Measurements from ENCODE around the gene CDK12.
A peak's percentile ranks its signal among the peaks of the same experiment; 100 is the strongest.
"Not testable (repeated sequence)": the region's sequence is repeated elsewhere in the genome, so short reads cannot be mapped to it uniquely, and the experiment has no call there.

CDK12 gene

GRCh38 chr17:39479631-39480030 is 18.3 kb downstream of the CDK12 start:
- not testable (repeated sequence) for ATAC-seq, H3K9me3 Mint-ChIP-seq, H3K4me1 Mint-ChIP-seq, H3K27me3 Mint-ChIP-seq, H3K4me3 Mint-ChIP-seq, DNase-seq, H3K27ac Mint-ChIP-seq
- H3K36me3 Mint-ChIP-seq (ENCODE audit: low read depth) = peaks cover 18% of the 10 kb centered on the region

DNA sequence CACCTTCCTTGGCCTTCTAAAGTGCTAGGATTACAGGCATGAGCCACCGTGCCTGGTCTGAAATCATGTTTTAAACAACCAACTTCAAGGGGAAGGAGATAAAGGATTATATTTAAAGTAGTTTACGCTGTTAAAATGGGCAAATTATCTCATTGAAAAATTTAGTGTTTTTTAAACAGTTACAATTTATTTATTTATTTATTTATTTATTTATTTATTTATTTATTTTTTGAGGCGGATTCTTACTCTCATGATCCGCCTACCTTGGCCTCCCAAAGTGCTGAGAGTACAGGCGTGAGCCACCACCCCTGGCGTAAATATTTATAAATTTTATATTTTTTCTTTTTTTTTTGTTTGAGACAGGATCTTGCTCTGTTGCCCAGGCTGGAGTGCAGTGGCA is 22.2 kb downstream of the CDK12 start:
- Mint-ChIP-seq H3K27ac (no peak overlapping the region), H3K9me3 (no peaks in the 10 kb centered on the region), H3K4me1 (peaks cover 14% of the 10 kb centered on the region), H3K27me3 (no peaks in the 10 kb centered on the region), H3K4me3 (no peak overlapping the region), H3K36me3 (ENCODE audit: low read depth) (peaks cover 24% of the 10 kb centered on the region)
- ATAC-seq (no peak), DNase-seq (no peak)

- DNase-seq (no peak), ATAC-seq (no peak)
- Mint-ChIP-seq H3K4me1 (peaks cover 14% of the 10 kb centered on the region), H3K27ac (no peak overlapping the region), H3K36me3 (ENCODE audit: low read depth) (peaks cover 24% of the 10 kb centered on the region), H3K4me3 (no peak overlapping the region), H3K27me3 (no peaks in the 10 kb centered on the region), H3K9me3 (no peaks in the 10 kb centered on the region)
Observed at GRCh38 chr17:39484178-39484577, 22.9 kb downstream of the CDK12 start.

DNA sequence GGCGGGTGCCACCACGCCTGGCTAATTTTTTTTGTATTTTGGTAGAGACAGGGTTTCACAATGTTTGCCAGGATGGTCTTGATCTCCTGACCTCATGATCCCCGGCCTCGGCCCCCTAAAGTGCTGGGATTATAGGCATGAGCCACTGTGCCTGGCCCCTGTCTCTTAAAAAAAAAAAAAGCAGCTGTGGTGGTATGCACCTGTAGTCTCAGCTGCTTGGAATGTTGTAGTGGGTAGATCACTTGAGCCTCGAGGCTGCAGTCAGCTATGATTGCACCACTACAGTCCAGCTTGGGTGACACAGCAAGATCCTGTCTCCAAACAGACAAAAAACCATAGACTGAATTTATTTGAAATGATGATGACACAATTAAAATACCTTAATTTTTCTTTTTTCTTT is 24.3 kb downstream of the CDK12 start:
- Mint-ChIP-seq H3K4me3 (no peak overlapping the region), H3K27me3 (no peaks in the 10 kb centered on the region), H3K9me3 (no peaks in the 10 kb centered on the region), H3K36me3 (ENCODE audit: low read depth) (peaks cover 23% of the 10 kb centered on the region), H3K27ac (no peak overlapping the region), H3K4me1 (peaks cover 14% of the 10 kb centered on the region)
- ATAC-seq (no peak), DNase-seq (no peak)

GRCh38 chr17:39486242-39486641 is 25.0 kb downstream of the CDK12 start:
- DNase-seq = no peak
- no peak for ATAC-seq
- Mint-ChIP-seq H3K4me1 (peaks cover 14% of the 10 kb centered on the region), H3K9me3 (no peaks in the 10 kb centered on the region), H3K36me3 (ENCODE audit: low read depth) (peaks cover 21% of the 10 kb centered on the region), H3K27me3 (no peaks in the 10 kb centered on the region), H3K27ac (peak overlapping the region; percentile 35), H3K4me3 (no peak overlapping the region)

GRCh38 chr17:39487490-39487889 is 26.2 kb downstream of the CDK12 start:
- H3K9me3 Mint-ChIP-seq, ATAC-seq, DNase-seq, H3K4me3 Mint-ChIP-seq, H3K27me3 Mint-ChIP-seq: not testable (repeated sequence)
- H3K27ac Mint-ChIP-seq = peak overlapping the region; percentile 19
- H3K36me3 Mint-ChIP-seq (ENCODE audit: low read depth) = peaks cover 21% of the 10 kb centered on the region
- peaks cover 14% of the 10 kb centered on the region for H3K4me1 Mint-ChIP-seq

GRCh38 chr17:39487946-39488345 is 26.7 kb downstream of the CDK12 start:
- H3K27ac Mint-ChIP-seq = no peak overlapping the region
- no peak for ATAC-seq
- no peak for DNase-seq
- peaks cover 26% of the 10 kb centered on the region for H3K36me3 Mint-ChIP-seq (ENCODE audit: low read depth)
- peaks cover 14% of the 10 kb centered on the region for H3K4me1 Mint-ChIP-seq
- H3K4me3 Mint-ChIP-seq = no peak overlapping the region
- H3K9me3 Mint-ChIP-seq = no peaks in the 10 kb centered on the region
- no peaks in the 10 kb centered on the region for H3K27me3 Mint-ChIP-seq

DNA sequence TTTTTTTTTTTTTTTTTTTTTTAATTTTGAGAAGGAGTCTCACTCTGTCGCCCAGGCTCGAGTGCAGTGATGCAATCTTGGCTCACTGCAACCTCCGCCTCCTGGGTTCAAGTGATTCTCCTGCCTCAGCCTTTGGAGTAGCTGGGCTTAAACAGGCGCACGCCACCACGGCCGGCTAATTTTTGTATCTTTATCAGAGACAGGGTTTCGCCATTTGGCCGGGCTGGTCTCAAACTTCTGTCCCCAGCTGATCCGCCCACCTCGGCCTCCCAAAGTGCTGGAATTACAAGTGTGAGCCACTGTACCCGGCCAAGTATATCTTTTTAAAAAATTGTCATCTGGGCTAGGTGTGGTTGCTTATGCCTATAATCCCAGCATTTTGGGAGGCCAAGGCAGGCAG is 35.6 kb downstream of the CDK12 start:
- not testable (repeated sequence) for H3K4me1 Mint-ChIP-seq, H3K9me3 Mint-ChIP-seq, H3K27ac Mint-ChIP-seq, H3K4me3 Mint-ChIP-seq, DNase-seq, H3K27me3 Mint-ChIP-seq, ATAC-seq
- H3K36me3 Mint-ChIP-seq (ENCODE audit: low read depth) = peaks cover 44% of the 10 kb centered on the region

DNA sequence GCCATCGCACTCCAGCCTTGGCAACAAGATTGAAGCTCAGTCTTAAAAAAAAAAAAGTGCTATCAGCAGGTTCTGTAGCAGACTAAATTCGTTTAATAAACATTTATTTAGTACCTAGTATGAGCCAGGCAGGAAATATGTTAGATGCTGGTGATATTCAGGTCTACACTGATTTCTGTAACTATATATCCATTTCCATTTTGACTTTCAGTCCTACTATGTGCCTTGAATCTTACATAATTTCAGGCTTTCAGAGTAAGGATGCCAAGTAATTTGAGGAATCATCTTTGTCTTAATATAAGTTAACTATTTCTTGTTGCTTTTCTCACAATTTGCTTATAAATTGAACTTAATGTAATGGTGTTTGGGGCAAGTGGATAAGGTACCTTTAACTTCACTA is 46.2 kb downstream of the CDK12 start:
- Mint-ChIP-seq H3K9me3 (no peaks in the 10 kb centered on the region), H3K27ac (no peak overlapping the region), H3K36me3 (ENCODE audit: low read depth) (peaks cover 65% of the 10 kb centered on the region), H3K4me3 (no peak overlapping the region), H3K4me1 (no peaks in the 10 kb centered on the region), H3K27me3 (no peaks in the 10 kb centered on the region)
- no peak for DNase-seq
- ATAC-seq = no peak

GRCh38 chr17:39508987-39509386 is 47.7 kb downstream of the CDK12 start:
- no peaks in the 10 kb centered on the region for H3K4me1 Mint-ChIP-seq
- peaks cover 62% of the 10 kb centered on the region for H3K36me3 Mint-ChIP-seq (ENCODE audit: low read depth)
- H3K9me3 Mint-ChIP-seq = no peaks in the 10 kb centered on the region
- DNase-seq (no peak), ATAC-seq (no peak)
- no peak overlapping the region for H3K4me3 Mint-ChIP-seq
- H3K27me3 Mint-ChIP-seq = no peaks in the 10 kb centered on the region
- H3K27ac Mint-ChIP-seq = no peak overlapping the region

DNA sequence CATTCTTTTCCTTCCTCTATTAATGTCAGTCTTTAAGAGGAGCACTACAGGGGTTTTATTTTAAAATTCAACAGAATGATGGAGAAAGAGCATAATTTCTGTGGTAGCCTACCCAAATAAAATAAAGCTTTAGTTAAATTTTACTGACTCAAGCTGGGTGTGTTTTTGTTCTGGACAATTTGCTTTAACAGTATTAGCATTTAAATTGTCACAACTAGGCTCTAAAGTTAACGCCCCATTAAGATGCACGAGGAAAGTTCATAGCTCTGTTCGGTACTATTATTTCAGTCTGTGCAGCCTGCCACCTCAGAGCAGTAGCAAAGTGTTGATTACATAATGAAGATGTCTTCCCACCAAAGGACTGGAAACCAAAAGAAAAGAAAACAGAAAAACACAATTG is 52.0 kb downstream of the CDK12 start:
- no peak for ATAC-seq
- DNase-seq = no peak
- peaks cover 68% of the 10 kb centered on the region for H3K36me3 Mint-ChIP-seq (ENCODE audit: low read depth)
- H3K4me1 Mint-ChIP-seq = no peaks in the 10 kb centered on the region
- no peaks in the 10 kb centered on the region for H3K27me3 Mint-ChIP-seq
- no peak overlapping the region for H3K27ac Mint-ChIP-seq
- no peak overlapping the region for H3K4me3 Mint-ChIP-seq
- no peaks in the 10 kb centered on the region for H3K9me3 Mint-ChIP-seq

DNA sequence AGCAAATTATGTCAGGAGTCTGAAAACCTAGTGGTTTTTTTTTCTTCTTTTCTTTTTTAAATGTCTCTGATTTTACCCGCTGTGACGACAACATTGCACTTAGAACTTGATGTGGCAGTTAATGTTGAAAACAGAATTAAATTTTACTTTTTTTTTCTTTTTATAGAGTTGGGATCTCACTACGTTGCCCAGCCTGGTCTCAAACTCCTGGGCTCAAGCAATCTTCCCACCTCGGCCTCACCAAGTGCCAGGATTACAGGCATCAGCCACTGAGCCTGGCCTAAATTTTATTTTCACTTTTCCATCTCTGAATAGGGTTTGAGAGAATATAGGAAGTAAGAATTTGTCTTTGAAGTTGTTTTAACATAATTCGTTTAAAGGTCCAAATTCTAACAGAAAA is 52.6 kb downstream of the CDK12 start:
- Mint-ChIP-seq H3K27me3 (no peaks in the 10 kb centered on the region), H3K9me3 (no peaks in the 10 kb centered on the region), H3K36me3 (ENCODE audit: low read depth) (peaks cover 63% of the 10 kb centered on the region), H3K27ac (no peak overlapping the region), H3K4me1 (no peaks in the 10 kb centered on the region), H3K4me3 (no peak overlapping the region)
- no peak for ATAC-seq
- no peak for DNase-seq

DNA sequence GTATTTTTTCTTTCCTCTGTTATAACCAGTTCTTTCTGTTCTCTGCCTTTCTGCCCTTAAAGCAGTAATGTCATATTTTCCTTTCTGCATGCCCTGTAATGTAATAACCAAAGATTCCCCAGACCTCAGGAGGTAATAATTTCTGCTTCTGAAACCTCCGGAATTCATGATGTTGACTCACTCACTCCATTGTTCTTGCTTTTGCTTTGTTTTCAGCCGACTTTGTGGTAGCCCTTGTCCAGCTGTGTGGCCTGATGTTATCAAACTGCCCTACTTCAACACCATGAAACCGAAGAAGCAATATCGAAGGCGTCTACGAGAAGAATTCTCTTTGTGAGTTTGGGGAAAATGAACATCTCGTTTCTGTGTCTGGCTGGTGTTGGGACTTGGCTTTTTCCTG is 55.9 kb downstream of the CDK12 start:
- no peak overlapping the region for H3K4me3 Mint-ChIP-seq
- ATAC-seq (no peak), DNase-seq (no peak)
- no peaks in the 10 kb centered on the region for H3K4me1 Mint-ChIP-seq
- H3K9me3 Mint-ChIP-seq = no peaks in the 10 kb centered on the region
- no peaks in the 10 kb centered on the region for H3K27me3 Mint-ChIP-seq
- H3K36me3 Mint-ChIP-seq (ENCODE audit: low read depth) = peaks cover 52% of the 10 kb centered on the region
- no peak overlapping the region for H3K27ac Mint-ChIP-seq

DNA sequence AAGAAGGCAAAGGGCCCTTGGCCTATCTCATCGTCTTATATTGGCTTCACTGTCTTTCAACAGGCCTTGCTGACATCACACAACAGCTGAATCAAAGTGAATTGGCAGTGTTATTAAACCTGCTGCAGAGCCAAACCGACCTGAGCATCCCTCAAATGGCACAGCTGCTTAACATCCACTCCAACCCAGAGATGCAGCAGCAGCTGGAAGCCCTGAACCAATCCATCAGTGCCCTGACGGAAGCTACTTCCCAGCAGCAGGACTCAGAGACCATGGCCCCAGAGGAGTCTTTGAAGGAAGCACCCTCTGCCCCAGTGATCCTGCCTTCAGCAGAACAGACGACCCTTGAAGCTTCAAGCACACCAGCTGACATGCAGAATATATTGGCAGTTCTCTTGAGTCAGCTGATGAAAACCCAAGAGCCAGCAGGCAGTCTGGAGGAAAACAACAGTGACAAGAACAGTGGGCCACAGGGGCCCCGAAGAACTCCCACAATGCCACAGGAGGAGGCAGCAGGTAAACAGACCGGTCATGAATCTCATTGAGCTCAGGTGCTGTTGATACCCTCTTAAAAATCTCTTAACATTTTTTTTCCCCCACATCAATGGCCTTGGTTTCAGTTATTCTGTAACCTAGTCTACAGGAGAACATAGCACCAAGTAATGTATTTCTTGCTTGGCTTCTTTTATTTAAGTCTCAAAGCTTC is 64.7 kb downstream of the CDK12 start:
- no peak for ATAC-seq

GRCh38 chr17:39527220-39527813 is 66.0 kb downstream of the CDK12 start:
- H3K36me3 Mint-ChIP-seq (ENCODE audit: low read depth) = peaks cover 59% of the 10 kb centered on the region
- H3K4me1 Mint-ChIP-seq = peaks cover 2% of the 10 kb centered on the region
- H3K27ac Mint-ChIP-seq = no peak overlapping the region
- no peaks in the 10 kb centered on the region for H3K27me3 Mint-ChIP-seq
- H3K4me3 Mint-ChIP-seq = no peak overlapping the region
- H3K9me3 Mint-ChIP-seq = no peaks in the 10 kb centered on the region
- no peak for ATAC-seq
- no peak for DNase-seq

More for the DNA sequence above, 64.7 kb downstream of the CDK12 start:
- no peak for DNase-seq
- no peak overlapping the region for H3K27ac Mint-ChIP-seq
- H3K4me3 Mint-ChIP-seq = no peak overlapping the region
- no peaks in the 10 kb centered on the region for H3K9me3 Mint-ChIP-seq
- H3K27me3 Mint-ChIP-seq = no peaks in the 10 kb centered on the region
- no peaks in the 10 kb centered on the region for H3K4me1 Mint-ChIP-seq
- H3K36me3 Mint-ChIP-seq (ENCODE audit: low read depth) = peaks cover 55% of the 10 kb centered on the region
